Activated CD8-positive, alpha-beta memory T cell treated with anti-CD3 and anti-CD28 coated beads for 24 hours (primary cell): Measurements from ENCODE around the gene POLR1D.

ENCODE experiments used
- DNase-seq: peaks from one replicate; pipeline ENCODE4 v3.0.0-alpha.2; 2020

POLR1D gene

DNA sequence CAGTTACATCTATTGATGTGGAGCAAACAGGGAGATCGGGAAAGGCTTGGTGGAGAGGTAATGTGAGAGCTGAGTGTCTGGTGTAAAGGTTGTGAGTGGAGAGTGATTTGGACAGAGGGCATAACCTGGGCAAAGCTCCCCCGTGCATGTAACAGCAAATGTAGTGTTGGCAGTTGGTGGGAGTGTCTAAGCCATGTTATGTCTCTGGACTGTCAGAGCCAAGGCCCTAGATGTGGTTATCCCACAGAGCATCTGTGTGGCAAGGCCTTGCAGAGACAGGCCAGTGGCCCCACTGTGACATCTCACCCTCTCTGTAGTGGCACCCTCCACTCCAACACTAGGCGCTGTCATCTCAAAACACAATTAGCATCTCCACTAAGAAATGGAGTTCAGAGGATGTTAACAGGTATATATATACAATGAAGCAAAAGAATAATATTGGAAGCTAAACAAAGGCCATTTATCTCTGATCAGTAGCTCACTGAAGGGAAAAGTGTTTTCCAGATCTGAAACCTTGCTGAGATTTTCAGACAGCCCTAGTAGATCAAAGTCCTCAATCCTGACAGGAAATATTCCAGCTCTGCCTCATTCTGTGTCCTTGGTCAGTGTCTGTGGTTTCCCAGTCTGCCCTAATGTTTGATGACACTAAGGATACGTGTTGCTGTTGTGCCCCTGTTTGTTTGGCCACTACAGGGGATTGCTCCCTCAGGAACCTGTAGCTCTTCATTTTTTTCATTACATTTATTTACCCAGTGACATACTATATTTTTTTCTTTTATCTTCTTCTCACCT, 20.2 kb downstream of the POLR1D start:
- no peak for DNase-seq

DNA sequence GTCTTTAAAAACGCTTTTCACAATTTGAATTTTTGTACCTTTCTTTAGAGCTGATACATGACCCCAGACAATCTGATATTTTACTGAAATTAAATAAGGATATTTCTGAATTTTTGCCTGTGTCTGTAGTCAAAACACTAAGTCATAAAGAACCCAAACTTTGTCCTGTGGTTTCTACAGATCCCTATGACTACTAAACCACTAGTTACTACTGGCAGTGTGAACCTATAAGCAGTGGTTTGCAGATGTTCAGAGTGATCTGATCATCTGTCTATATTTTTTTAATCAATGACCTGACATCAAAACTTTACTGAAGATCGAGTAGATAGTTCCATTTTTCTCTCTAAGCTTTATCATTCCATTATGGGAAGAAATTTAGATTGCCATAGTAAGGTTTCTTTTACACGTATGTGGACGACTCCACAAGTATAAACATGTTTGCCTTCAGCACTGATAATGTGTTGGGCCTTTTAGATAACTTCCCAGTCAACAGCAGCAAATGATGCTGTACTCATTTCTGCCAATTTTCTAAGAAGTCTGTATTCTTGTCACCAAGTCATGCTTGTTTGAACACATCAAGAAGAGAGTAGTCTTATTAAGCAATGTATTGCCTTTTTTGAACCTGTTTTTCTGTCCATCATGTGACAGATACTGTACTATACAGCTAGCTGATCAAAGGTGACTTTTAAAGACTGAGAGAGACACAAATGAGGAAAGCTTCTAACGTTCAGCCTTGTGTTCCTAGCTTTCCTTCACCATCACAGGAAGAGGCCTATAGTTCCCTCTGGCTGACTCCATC, 21.8 kb downstream of the POLR1D start:
- no peak for DNase-seq

DNA sequence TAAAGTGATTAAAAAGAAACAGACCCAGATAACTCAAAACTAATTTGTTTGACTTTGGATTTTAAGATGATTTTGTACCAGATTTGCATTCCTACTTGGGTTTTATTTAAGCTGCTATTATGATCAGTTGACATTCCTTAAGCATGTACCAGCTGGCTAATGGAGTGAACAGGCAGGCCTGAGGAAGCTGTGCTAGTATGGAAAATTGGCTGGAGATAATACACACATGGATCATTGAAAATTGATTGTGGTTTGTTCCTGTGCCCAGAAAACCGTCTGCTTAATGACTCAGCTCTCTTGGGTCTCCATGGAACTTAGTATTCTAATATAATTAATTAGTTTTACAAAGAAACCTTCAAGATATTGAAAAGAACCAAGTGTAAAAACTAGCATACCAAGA, 22.6 kb downstream of the POLR1D start:
- DNase-seq: no peak

DNA sequence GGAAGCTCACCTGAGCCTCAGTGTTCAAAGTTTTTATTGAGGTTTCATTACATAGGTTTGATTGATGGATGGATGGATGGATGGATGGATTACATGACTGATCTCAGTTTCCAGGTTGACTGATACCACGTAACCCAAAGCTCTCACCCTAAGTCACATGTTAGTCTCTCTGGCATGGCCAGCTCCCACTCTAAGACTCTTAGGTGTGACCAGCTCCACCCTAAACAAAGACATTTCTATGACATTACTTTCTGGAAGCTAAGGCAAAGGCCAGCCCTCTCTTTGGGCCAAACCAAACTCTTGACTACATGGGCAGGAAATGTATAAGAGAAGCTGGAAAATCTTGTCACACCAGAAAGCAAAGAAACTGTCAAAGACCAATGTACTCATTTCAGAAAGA, 28.6 kb downstream of the POLR1D start:
- DNase-seq: no peak

DNA sequence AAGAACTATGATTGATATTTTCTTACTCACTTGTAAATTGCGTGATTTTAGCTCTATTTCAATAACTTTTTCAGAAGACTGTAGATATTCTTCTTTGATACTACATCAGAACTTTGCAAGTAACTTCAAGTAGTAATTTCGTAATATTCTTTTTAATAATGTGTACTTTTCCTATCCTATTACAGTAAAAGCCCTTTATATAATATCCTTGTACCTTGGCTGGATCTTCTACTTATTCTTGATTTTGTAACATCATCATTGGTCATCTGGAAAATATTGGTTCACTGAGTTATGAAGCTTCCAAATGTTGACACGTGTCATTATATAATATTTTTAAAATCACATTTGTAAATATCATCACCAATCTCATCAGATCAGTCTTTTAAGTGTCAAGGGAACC, 32.4 kb downstream of the POLR1D start:
- no peak for DNase-seq

DNA sequence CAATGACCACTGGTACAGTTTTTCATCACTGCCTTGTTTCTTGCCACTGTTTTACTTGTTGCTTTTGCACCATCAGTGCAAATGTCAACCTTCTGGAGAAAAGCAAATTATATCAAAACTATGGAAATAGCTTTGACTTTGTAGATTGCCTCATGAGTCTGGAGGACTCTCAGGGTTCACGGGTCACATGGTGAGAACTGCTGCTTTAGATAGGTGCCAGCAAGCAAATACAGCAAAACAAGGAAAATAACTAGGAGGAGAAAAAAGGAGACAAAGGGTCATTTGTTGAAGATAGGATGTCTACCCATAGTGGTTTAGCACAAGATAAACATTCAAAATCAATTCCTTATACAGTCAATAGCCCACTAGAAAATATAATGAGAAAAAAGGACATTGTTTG, 33.1 kb downstream of the POLR1D start:
- no peak for DNase-seq

DNA sequence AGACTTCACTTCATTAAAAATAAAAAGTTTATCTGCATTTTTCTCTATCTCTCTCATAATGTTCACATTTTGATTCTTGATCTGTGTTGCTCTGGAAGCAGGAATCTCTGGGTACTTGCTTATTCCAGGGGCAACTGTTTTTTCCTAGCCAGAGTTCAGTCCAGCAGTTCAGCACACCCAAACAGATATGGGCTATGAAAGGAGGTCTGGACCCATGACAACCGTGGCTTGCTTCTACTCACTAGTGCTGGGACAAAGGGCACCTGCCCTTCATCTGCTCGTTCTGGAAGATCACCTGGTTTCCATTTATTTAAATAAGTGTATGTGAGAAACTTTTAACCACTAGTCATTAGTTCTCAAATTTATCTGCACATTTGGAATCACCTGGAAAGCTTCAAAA, 36.0 kb downstream of the POLR1D start:
- no peak for DNase-seq

DNA sequence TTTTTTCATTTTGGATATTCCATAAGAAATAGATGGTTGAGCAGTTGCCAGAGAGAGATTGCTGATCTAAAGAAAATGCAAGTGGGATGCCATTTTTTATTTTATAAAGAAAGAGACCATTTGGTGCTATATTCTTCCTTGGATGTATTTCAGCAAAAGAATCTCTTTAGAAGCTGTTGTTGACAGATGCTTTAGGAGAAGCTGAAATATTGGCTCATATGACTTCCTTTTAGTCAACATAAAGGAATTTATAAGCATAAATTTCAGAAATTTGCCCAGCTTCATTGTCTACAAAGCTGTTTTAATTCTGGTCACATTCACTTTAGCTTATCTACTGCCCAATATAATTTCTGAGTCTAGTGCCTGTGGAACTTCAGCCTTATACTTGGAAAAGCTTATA, 36.9 kb downstream of the POLR1D start:
- no peak for DNase-seq

DNA sequence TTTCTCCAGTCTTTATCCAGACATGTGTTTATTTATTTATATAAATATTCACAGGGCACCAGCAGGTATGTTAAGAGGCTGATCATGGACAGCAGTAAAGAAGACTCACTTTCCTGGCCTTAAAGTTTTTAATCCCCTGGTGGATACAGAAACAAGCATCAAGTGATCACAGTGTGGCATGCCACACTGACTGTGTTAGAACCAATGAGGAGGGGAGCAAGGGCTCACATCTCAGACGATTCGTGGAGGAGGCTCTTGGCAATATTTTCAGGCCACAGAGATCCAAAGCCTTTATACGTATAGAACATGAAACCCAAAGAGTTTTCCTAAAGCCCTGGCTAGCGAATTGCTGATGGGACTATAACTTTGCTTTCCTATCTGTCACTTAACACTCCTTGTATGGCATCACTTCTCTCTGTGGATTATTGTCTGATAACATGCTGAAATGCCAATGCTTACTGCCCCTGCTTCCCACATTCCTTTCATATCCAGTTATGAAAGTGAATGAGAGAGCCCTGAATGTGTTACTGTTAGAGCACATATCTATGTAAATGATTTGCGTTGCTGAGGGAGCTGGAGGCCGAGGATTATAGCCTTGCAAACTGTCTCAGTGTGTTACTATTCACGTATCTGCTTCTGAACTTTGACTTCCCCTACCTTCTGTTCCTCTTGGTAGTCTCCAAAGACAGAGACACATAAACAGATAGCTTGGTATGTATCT, 37.6 kb downstream of the POLR1D start:
- no peak for DNase-seq

DNA sequence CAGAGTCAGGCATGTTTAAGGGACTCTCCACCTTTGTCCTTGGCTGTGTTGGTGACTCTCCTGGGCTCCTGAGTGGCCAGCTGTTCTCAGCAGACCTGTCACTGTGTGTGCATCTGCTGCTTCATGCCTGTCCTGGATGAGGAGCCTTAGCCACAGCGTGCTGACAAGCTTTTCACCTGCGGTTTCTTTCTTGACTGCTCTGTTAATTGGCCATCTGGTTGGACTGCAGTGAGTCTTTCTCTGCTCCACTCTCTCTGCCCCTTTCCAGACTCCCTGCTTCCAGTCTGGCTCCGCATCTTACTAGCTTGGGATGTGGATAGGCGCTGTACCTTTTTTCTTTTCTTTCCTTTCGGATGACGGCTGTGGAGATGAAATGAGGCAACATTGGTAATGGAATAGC, 38.8 kb downstream of the POLR1D start:
- DNase-seq: no peak

DNA sequence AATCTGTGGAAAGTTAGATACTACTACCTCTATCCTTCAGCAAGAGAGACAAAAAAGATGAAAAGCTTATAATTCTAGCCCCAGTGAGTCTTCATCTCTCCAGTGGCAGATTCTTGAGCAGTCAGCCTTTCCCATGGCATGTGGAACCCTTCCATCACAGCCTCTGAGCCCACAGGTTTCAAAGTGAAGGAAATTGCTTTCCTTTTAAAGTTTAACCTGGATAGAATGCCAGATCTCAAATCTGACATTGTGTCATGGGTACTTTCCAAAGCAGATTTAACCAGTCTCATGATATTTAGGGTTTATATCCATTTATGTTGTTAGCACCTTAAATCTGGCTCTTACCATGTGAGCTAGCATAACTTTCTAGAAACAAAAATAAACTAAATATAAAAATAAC, 39.3 kb downstream of the POLR1D start:
- no peak for DNase-seq

DNA sequence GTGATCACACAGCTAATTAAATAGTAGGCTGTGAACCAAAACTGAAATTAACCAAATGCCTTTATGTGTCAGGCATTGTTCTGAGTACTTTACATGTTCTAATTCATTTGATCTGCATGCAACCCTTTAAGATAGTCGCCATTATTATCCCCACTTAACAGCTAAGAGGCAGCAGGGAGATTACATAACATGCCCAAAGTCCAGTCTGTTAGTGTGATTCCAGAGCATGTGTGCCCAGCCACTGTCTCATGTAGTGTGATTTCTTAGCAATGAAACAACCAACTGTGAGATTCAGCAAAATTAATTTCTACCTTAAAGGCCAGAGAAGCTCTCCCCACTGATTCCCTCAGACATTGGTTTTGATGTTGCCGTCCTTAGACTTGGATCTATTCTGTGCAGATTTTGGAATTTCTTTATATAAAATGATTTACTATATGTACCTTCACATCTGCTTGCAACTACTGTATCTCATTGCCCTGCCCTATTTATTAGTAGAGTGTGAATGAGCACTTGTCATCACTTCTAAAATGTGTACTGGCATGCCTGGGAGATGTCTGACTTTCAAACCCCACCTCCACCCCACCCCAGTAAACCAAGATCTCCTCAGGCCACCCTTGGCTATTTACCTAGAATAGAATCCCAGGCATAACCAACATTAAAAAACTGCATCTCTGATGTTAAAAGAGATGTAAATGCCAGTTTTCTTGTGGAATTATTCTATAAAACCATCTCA, 41.2 kb downstream of the POLR1D start:
- no peak for DNase-seq

DNA sequence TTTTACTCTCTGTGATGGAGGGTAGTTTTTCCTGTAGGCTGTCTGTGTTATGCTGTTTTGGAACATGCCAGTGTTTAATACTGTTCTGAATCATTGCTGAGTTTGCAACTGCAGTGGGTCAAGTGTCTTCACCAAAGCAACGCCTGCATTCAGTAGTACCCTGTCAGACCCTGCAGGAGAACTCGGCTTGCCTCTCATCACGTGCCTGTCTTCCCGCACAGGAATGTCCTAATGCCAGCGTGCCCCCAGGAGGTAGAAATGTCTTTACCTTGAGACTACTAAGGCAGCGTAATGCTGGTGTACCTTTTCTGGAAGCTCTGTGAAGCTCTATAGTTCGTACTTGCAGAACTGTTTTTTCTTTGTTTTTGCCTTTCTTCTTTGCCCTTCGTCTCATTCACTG, 42.3 kb downstream of the POLR1D start:
- no peak for DNase-seq

DNA sequence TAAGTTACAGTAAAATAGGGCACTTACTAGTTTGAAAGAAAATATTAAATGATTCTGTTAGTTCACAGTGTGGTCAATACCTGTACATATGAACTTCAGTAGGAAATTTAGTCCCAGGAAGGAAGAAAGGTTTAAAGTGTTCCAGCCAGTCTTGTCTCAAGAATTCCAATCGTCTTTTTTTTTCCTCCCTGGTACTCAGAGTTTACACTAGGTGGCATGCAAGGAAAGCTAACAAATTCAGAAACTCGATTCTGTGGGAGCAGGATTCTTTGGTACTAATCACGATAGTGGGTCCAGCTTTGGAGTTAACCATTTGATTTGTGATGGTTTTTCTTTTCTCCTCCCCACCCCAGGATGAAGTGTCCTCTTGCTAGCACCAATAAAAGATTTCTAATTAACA, 43.6 kb downstream of the POLR1D start:
- no peak for DNase-seq

DNA sequence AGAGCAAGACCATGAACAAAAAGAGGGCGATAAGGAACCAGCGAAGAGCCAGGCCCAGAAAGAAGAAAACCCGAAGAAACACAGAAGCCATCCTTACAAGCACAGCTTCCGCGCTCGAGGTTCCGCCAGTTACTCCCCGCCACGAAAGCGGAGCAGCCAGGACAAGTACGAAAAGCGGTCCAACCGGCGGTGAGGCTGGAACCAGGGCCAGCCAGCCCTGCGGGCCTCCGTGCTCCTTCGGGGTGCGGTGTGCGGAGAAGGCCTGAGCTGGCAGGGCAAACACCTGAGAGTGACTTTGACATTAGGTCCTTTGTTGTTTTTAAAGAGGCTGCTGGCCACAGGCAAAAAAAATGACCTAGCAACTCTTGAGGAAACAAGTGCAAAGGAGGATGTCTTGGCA, 44.1 kb downstream of the POLR1D start:
- DNase-seq: no peak

DNA sequence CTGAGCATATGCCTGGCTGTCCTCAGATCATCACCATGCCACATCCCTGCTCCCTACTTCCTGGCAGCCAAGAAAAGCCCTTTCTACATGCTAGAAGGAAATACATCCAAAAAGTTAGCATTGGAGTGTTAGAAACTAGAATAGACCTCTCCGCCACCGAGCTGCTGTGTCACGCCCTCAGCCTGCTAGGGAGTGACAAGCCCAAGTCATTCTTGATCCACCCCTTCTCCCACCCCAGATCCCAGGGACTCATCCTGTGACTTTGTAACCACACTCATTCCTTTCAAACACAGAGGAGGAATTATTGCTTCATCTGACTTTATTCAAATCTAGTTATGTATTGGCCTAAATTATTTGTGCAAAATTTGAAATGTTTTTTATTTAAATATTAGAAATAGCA, 45.3 kb downstream of the POLR1D start:
- DNase-seq: no peak

DNA sequence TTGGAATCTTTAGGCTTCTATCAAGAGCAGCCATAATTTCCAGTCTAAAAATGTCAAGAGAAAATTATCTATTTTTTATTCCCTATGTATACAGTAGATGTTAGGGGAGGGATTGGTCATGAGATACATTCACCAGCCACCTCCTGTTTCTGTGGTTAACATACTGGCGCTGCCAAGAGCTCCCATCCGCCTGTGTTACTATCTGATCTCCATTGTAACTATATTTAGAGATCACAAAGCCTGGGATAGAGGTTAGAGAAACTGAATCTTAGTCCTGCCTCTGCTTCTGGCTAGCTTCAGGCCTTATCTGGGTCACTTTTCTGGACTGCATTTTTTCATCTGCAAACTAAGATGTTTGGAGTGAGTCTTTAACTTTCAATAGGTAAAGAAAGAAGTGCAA, 46.3 kb downstream of the POLR1D start:
- no peak for DNase-seq

DNA sequence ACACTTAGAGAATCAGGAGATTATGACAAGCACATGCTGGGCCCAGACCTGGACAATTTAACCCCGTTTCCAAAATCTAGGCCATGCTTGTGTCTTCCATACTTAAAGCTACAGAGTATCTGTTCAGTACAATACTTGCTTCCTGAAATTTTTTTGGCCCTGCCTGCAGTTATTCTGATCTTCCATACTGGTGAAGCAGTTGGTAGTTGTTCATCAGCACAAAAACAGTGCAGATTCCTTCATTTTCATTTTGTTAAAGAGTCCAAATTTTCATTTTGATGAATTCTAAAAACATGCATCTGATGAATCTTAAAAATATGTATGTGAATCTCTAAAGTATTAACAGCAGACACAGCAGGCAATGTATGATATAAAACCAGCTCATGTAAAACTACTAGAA, 49.2 kb downstream of the POLR1D start:
- DNase-seq: no peak

DNA sequence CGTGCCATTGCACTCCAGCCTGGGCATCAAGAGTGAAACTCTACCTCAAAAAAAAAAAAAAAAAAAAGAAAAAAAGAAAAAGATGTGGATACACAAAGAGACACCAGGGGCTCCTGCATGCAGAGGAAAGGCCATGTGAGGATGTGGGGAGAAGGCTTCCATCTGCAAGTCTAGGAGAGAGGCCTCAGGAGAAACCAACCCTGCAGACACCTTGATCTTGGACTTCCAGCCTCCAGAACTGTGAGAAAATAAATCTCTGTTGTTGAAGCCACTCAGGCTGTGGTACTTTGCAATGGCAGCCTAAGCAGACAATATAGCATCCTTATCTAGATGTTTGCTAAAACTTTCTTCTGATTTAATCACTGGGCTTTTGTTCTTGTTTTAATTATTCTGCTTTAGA, 50.3 kb downstream of the POLR1D start:
- DNase-seq: no peak
